ENCODE data around the gene TMED5. TPM values are rescaled to one million over a fixed set of nuclear protein-coding genes. Genes with fewer than 3 reads are reported as not detected.
"Not testable (repeated sequence)": the region's sequence is repeated elsewhere in the genome, so short reads cannot be mapped to it uniquely, and the experiment has no call there.

TMED5 gene
- total RNA-seq, 1 experiment from 2014 or later: 66.4 TPM

GRCh38 chr1:93190432-93190831, 10.2 kb upstream of the TMED5 start:
- no peak for DNase-seq
- Histone ChIP-seq H3K4me3 (ENCODE audit: insufficient read depth, low read depth, low read length) (no peak overlapping the region), H3K36me3 (replicated peaks; ENCODE audit: control insufficient read depth, insufficient read depth, low read length) (no peaks in the 10 kb centered on the region; the same call in none of the 2 replicates), H3K27me3 (ENCODE audit: control insufficient read depth, insufficient read depth, low read length) (no peaks in the 10 kb centered on the region)

GRCh38 chr1:93186667-93187066, 6.5 kb upstream of the TMED5 start:
- no peak for DNase-seq
- no peak overlapping the region for H3K4me3 ChIP-seq (ENCODE audit: insufficient read depth, low read depth, low read length)
- no peaks in the 10 kb centered on the region; the same call in none of the 2 replicates for H3K36me3 ChIP-seq (replicated peaks; ENCODE audit: control insufficient read depth, insufficient read depth, low read length)
- no peaks in the 10 kb centered on the region; the same call in 1 of the 2 replicates for H3K27me3 ChIP-seq (ENCODE audit: control insufficient read depth, insufficient read depth, low read length)

GRCh38 chr1:93180723-93181613, 755 bp upstream of the TMED5 start, which contains the start of gene CCDC18:
Gene CCDC18 (plus strand): TSS chr1:93180724. CDS start chr1:93183362, 2,638 bp downstream.
- Histone ChIP-seq H3K27me3 (ENCODE audit: control insufficient read depth, insufficient read depth, low read length) (no peaks in the 10 kb centered on the region; the same call in 1 of the 2 replicates), H3K4me3 (ENCODE audit: insufficient read depth, low read depth, low read length) (peak within 1 kb of the TSS; percentile 100), H3K36me3 (replicated peaks; ENCODE audit: control insufficient read depth, insufficient read depth, low read length) (no peaks in the 10 kb centered on the region)
- DNase-seq: peak; percentile 19

- DNase-seq: no peak
- Histone ChIP-seq H3K36me3 (replicated peaks; ENCODE audit: control insufficient read depth, insufficient read depth, low read length) (no peaks in the 10 kb centered on the region; the same call in 1 of the 2 replicates), H3K4me3 (ENCODE audit: insufficient read depth, low read depth, low read length) (no peak overlapping the region; the same call in 1 of the 2 replicates), H3K27me3 (ENCODE audit: control insufficient read depth, insufficient read depth, low read length) (no peaks in the 10 kb centered on the region)
Measured at GRCh38 chr1:93178418-93178817, 1.8 kb downstream of the TMED5 start.

GRCh38 chr1:93177991-93178390, 2.2 kb downstream of the TMED5 start:
- Histone ChIP-seq H3K4me3 (ENCODE audit: insufficient read depth, low read depth, low read length) (no peak overlapping the region; the same call in 1 of the 2 replicates), H3K36me3 (replicated peaks; ENCODE audit: control insufficient read depth, insufficient read depth, low read length) (no peaks in the 10 kb centered on the region; the same call in 1 of the 2 replicates), H3K27me3 (ENCODE audit: control insufficient read depth, insufficient read depth, low read length) (no peaks in the 10 kb centered on the region)
- no peak for DNase-seq

GRCh38 chr1:93174638-93175037, 5.6 kb downstream of the TMED5 start:
- H3K36me3 ChIP-seq (replicated peaks; ENCODE audit: control insufficient read depth, insufficient read depth, low read length); DNase-seq; H3K27me3 ChIP-seq (ENCODE audit: control insufficient read depth, insufficient read depth, low read length); H3K4me3 ChIP-seq (ENCODE audit: insufficient read depth, low read depth, low read length): not testable (repeated sequence)

- Histone ChIP-seq H3K4me3 (ENCODE audit: insufficient read depth, low read depth, low read length) (no peak overlapping the region), H3K27me3 (ENCODE audit: control insufficient read depth, insufficient read depth, low read length) (no peaks in the 10 kb centered on the region), H3K36me3 (replicated peaks; ENCODE audit: control insufficient read depth, insufficient read depth, low read length) (no peaks in the 10 kb centered on the region; the same call in 1 of the 2 replicates)
- DNase-seq: no peak
Measured at GRCh38 chr1:93172778-93173177, 7.4 kb downstream of the TMED5 start.

GRCh38 chr1:93171549-93172034, 8.6 kb downstream of the TMED5 start:
- H3K27me3 ChIP-seq (ENCODE audit: control insufficient read depth, insufficient read depth, low read length): no peaks in the 10 kb centered on the region
- no peaks in the 10 kb centered on the region; the same call in 1 of the 2 replicates for H3K36me3 ChIP-seq (replicated peaks; ENCODE audit: control insufficient read depth, insufficient read depth, low read length)
- no peak overlapping the region for H3K4me3 ChIP-seq (ENCODE audit: insufficient read depth, low read depth, low read length)
- no peak for DNase-seq

- not testable (repeated sequence) for H3K36me3 ChIP-seq (replicated peaks; ENCODE audit: control insufficient read depth, insufficient read depth, low read length)
Measured at GRCh38 chr1:93170141-93170678, 10.0 kb downstream of the TMED5 start.

GRCh38 chr1:93167006-93167405, 13.2 kb downstream of the TMED5 start:
- DNase-seq: no peak
- no peak overlapping the region for H3K4me3 ChIP-seq (ENCODE audit: insufficient read depth, low read depth, low read length)
- no peaks in the 10 kb centered on the region for H3K27me3 ChIP-seq (ENCODE audit: control insufficient read depth, insufficient read depth, low read length)
- H3K36me3 ChIP-seq (replicated peaks; ENCODE audit: control insufficient read depth, insufficient read depth, low read length): no peaks in the 10 kb centered on the region

More at GRCh38 chr1:93170141-93170678, 10.0 kb downstream of the TMED5 start:
- not testable (repeated sequence) for H3K27me3 ChIP-seq (ENCODE audit: control insufficient read depth, insufficient read depth, low read length); H3K4me3 ChIP-seq (ENCODE audit: insufficient read depth, low read depth, low read length); DNase-seq

GRCh38 chr1:93165895-93166294, 14.3 kb downstream of the TMED5 start:
- DNase-seq; H3K27me3 ChIP-seq (ENCODE audit: control insufficient read depth, insufficient read depth, low read length); H3K36me3 ChIP-seq (replicated peaks; ENCODE audit: control insufficient read depth, insufficient read depth, low read length); H3K4me3 ChIP-seq (ENCODE audit: insufficient read depth, low read depth, low read length): not testable (repeated sequence)

- Histone ChIP-seq H3K27me3 (ENCODE audit: control insufficient read depth, insufficient read depth, low read length) (no peaks in the 10 kb centered on the region), H3K4me3 (ENCODE audit: insufficient read depth, low read depth, low read length) (no peak overlapping the region), H3K36me3 (replicated peaks; ENCODE audit: control insufficient read depth, insufficient read depth, low read length) (no peaks in the 10 kb centered on the region)
- DNase-seq: no peak
Measured at GRCh38 chr1:93164816-93165215, 15.4 kb downstream of the TMED5 start.

- H3K36me3 ChIP-seq (replicated peaks; ENCODE audit: control insufficient read depth, insufficient read depth, low read length); DNase-seq; H3K27me3 ChIP-seq (ENCODE audit: control insufficient read depth, insufficient read depth, low read length); H3K4me3 ChIP-seq (ENCODE audit: insufficient read depth, low read depth, low read length): not testable (repeated sequence)
Measured at GRCh38 chr1:93163314-93163713, 16.9 kb downstream of the TMED5 start.

- no peaks in the 10 kb centered on the region for H3K36me3 ChIP-seq (replicated peaks; ENCODE audit: control insufficient read depth, insufficient read depth, low read length)
Measured at GRCh38 chr1:93159337-93159736, 20.9 kb downstream of the TMED5 start.

GRCh38 chr1:93155335-93155734, 24.9 kb downstream of the TMED5 start:
- DNase-seq: no peak
- H3K27me3 ChIP-seq (ENCODE audit: control insufficient read depth, insufficient read depth, low read length): no peaks in the 10 kb centered on the region
- no peaks in the 10 kb centered on the region for H3K36me3 ChIP-seq (replicated peaks; ENCODE audit: control insufficient read depth, insufficient read depth, low read length)
- no peak overlapping the region for H3K4me3 ChIP-seq (ENCODE audit: insufficient read depth, low read depth, low read length)

More at GRCh38 chr1:93159337-93159736, 20.9 kb downstream of the TMED5 start:
- DNase-seq: no peak
- no peak overlapping the region for H3K4me3 ChIP-seq (ENCODE audit: insufficient read depth, low read depth, low read length)
- H3K27me3 ChIP-seq (ENCODE audit: control insufficient read depth, insufficient read depth, low read length): no peaks in the 10 kb centered on the region
